ENCODE results near the gene PRRG2. TPM values are rescaled to one million over a fixed set of nuclear protein-coding genes. Genes with fewer than 3 reads are reported as not detected.

Gene PRRG2
- total and polyA plus RNA-seq, 7 experiments from 2014 or later, result 0.30 to 2.9 (median 0.54) TPM; not detected in 1

DNA sequence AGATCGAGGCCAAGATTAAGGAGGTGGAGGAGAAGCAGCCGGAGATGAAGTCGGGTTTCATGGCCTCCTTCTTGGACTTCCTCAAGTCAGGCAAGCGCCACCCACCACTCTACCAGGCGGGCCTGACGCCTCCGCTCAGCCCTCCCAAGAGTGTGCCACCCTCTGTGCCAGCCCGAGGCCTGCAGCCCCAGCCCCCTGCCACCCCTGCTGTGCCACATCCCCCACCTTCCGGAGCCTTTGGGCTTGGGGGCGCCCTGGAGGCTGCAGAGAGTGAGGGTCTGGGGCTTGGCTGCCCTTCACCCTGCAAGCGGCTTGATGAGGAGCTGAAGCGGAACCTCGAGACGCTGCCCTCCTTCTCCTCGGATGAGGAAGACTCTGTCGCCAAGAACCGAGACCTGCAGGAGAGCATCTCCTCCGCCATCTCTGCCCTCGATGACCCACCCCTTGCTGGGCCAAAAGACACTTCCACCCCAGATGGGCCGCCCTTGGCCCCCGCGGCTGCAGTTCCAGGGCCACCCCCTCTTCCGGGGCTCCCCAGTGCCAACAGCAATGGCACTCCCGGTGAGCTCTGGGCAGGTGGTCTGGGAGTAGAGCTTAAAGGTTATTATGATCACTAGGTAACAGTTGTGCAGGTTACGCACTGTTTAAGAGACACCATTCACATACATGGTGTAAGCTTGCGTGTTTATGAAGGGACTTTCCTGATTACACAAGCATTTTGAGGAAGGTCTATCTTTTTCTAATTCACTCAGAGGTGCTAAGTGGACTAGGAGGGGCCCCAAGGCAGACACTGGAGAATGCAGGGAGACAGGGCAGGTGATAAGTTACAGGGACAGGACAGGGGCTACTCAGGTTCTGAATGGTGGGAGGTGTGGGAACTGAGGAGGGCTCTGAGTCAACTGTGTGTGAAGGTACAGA is 18.5 kb downstream of the PRRG2 start:
- H3K9me3 Mint-ChIP-seq, result no peaks in the 10 kb centered on the region
- intact Hi-C loops (cut with micrococcal nuclease), result no loop called here
- peaks cover 0 to 20% (median 14%) of the 10 kb centered on the region in 5 donors for H3K36me3 Mint-ChIP-seq
- CTCF ChIA-PET, result interaction anchor here (0.6 kb wide), 1 partner anchor 41 kb away, joined by 3 read pairs; no protein-coding TSS in a partner anchor
- Histone ChIP-seq H3K4me3 (ENCODE audit: low read length) (no peak overlapping the region), H3K27me3 (ENCODE audit: control insufficient read depth in 2 of 2, insufficient read depth in 2 of 2, low read length in 2 of 2) (no peaks in the 10 kb centered on the region), H3K36me3 (ENCODE audit: control insufficient read depth in 2 of 3, insufficient read depth in 3 of 3, low read length in 3 of 3) (peaks cover 0 to 90% (median 8%) of the 10 kb centered on the region in 3 experiments), H3K27ac (ENCODE audit: low read depth, low read length) (no peak overlapping the region), H3K4me1 (ENCODE audit: control insufficient read depth in 2 of 2, insufficient read depth in 2 of 2, low read length in 2 of 2) (no peaks in the 10 kb centered on the region), H3K9me3 (ENCODE audit: control insufficient read depth in 2 of 3, low read length in 3 of 3) (no peaks in the 10 kb centered on the region)
- POLR2A ChIA-PET, result no interaction called here
- no peak for ATAC-seq
- H3K4me3 Mint-ChIP-seq, result no peak overlapping the region
- peak overlapping the region in 4 of 9 donors; percentile 43 to 83 (median 64) for H3K27ac Mint-ChIP-seq
- H3K4me1 Mint-ChIP-seq, result peaks cover 7 to 28% (median 20%) of the 10 kb centered on the region in 7 donors
- no peaks in the 10 kb centered on the region for H3K27me3 Mint-ChIP-seq
- DNase-seq, result no peak

DNA sequence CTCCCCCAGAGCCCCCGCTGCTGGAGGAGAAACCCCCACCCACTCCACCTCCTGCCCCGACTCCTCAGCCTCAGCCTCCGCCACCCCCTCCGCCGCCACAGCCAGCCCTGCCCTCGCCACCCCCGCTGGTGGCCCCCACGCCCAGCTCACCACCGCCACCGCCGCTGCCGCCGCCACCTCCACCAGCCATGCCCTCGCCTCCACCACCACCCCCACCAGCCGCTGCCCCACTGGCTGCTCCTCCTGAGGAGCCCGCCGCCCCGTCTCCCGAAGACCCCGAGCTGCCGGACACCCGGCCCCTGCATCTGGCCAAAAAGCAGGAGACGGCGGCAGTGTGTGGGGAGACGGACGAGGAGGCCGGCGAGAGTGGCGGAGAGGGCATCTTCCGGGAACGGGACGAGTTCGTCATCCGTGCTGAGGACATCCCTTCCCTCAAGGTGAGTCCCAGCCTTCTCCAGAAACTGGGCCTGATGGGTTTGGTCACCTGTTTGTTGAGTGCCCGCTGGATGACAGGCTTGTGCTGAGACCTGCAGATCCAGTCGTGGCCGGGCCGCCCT is 20.4 kb downstream of the PRRG2 start:
- no peak for DNase-seq
- no peaks in the 10 kb centered on the region for H3K9me3 Mint-ChIP-seq
- Histone ChIP-seq H3K4me3 (ENCODE audit: low read length) (no peak overlapping the region), H3K4me1 (ENCODE audit: control insufficient read depth in 2 of 2, insufficient read depth in 2 of 2, low read length in 2 of 2) (no peaks in the 10 kb centered on the region), H3K27ac (ENCODE audit: low read depth, low read length) (no peak overlapping the region), H3K27me3 (ENCODE audit: control insufficient read depth in 2 of 2, insufficient read depth in 2 of 2, low read length in 2 of 2) (no peaks in the 10 kb centered on the region), H3K36me3 (ENCODE audit: control insufficient read depth in 2 of 3, insufficient read depth in 3 of 3, low read length in 3 of 3) (peaks cover 0 to 89% (median 8%) of the 10 kb centered on the region in 3 experiments), H3K9me3 (ENCODE audit: control insufficient read depth in 2 of 3, low read length in 3 of 3) (no peaks in the 10 kb centered on the region)
- no peak overlapping the region for H3K27ac Mint-ChIP-seq
- ATAC-seq, result no peak
- CTCF ChIA-PET, result no interaction called here
- POLR2A ChIA-PET, result no interaction called here
- peaks cover 0 to 20% (median 14%) of the 10 kb centered on the region in 5 donors for H3K36me3 Mint-ChIP-seq
- intact Hi-C loops (cut with micrococcal nuclease), result no loop called here
- H3K4me3 Mint-ChIP-seq, result no peak overlapping the region
- peaks cover 5 to 33% (median 22%) of the 10 kb centered on the region in 7 donors for H3K4me1 Mint-ChIP-seq
- H3K27me3 Mint-ChIP-seq, result no peaks in the 10 kb centered on the region

DNA sequence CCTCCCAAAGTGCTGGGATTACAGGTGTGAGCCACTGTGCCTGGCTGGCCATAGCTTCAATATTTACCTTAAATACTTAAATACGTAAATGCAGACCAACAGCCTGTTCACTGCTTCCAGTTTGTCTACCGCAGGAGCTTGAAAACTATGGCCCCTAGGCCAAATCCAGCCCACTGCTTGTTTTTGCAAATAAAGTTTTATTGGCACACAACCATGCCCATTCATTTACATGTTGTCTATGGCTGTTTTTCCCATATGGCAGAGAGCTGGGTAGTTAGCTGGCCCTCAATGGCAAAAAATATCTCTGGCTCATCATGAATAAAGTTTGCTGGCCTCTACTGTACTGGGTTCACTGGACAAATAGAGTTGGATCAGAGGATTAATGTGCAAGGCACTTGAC is 21.7 kb downstream of the PRRG2 start:
- H3K36me3 Mint-ChIP-seq, result peaks cover 0 to 20% (median 14%) of the 10 kb centered on the region in 5 donors

DNA sequence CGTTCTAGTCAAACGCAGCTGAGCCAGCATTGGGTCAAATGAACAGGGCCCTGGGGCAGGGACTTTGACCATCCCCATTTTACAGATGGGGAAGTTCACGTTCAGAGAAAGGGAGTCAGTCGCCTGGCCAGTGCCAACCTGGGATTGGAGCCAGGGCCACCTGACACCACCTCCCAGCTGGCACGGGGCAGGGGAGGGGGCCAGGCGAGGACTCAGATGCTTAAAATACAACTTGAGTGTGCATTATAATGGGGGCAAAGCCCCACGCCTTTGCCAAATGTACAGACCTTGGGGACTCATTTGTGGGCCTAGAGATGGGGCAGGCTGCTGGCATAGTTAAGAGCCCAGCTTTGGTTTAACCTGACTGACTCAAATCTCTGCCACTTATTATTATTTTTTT is 24.5 kb downstream of the PRRG2 start:
- H3K9me3 Mint-ChIP-seq, result no peaks in the 10 kb centered on the region
- Histone ChIP-seq H3K27ac (ENCODE audit: low read depth, low read length) (no peak overlapping the region), H3K9me3 (ENCODE audit: control insufficient read depth in 2 of 3, low read length in 3 of 3) (no peaks in the 10 kb centered on the region), H3K36me3 (ENCODE audit: control insufficient read depth in 2 of 3, insufficient read depth in 3 of 3, low read length in 3 of 3) (peaks cover 0 to 91% (median 16%) of the 10 kb centered on the region in 3 experiments), H3K4me1 (ENCODE audit: control insufficient read depth in 2 of 2, insufficient read depth in 2 of 2, low read length in 2 of 2) (no peaks in the 10 kb centered on the region), H3K27me3 (ENCODE audit: control insufficient read depth in 2 of 2, insufficient read depth in 2 of 2, low read length in 2 of 2) (no peaks in the 10 kb centered on the region), H3K4me3 (ENCODE audit: low read length) (no peak overlapping the region)
- no peak overlapping the region for H3K4me3 Mint-ChIP-seq
- DNase-seq, result no peak
- intact Hi-C loops (cut with micrococcal nuclease), result no loop called here
- H3K4me1 Mint-ChIP-seq, result peaks cover 2 to 28% (median 18%) of the 10 kb centered on the region in 7 donors
- no peaks in the 10 kb centered on the region for H3K27me3 Mint-ChIP-seq
- POLR2A ChIA-PET, result no interaction called here
- no peak for ATAC-seq
- CTCF ChIA-PET, result no interaction called here
- peak overlapping the region in 1 of 9 donors; percentile 38 for H3K27ac Mint-ChIP-seq
- H3K36me3 Mint-ChIP-seq, result peaks cover 0 to 13% (median 11%) of the 10 kb centered on the region in 5 donors

More for the DNA sequence above, 21.7 kb downstream of the PRRG2 start:
- Mint-ChIP-seq H3K27me3 (no peaks in the 10 kb centered on the region), H3K9me3 (no peaks in the 10 kb centered on the region), H3K27ac (peak overlapping the region in 3 of 9 donors; percentile 9 to 49 (median 14)), H3K4me3 (no peak overlapping the region), H3K4me1 (peaks cover 5 to 36% (median 22%) of the 10 kb centered on the region in 7 donors)
- peaks cover 0 to 91% (median 8%) of the 10 kb centered on the region in 3 experiments for H3K36me3 ChIP-seq (ENCODE audit: control insufficient read depth in 2 of 3, insufficient read depth in 3 of 3, low read length in 3 of 3)
- ChIA-PET POLR2A (interaction anchor here (0.6 to 1.3 kb wide), 3 partner anchors 19 to 29 kb away, joined by 3 to 5 read pairs (median 3); partner anchors contain the start of gene NOSIP), CTCF (interaction anchor here (0.6 kb wide), 1 partner anchor 76 kb away, joined by 5 read pairs; no protein-coding TSS in a partner anchor)
- no peaks in the 10 kb centered on the region for H3K27me3 ChIP-seq (ENCODE audit: control insufficient read depth in 2 of 2, insufficient read depth in 2 of 2, low read length in 2 of 2)
- no peaks in the 10 kb centered on the region for H3K4me1 ChIP-seq (ENCODE audit: control insufficient read depth in 2 of 2, insufficient read depth in 2 of 2, low read length in 2 of 2)
- H3K27ac ChIP-seq (ENCODE audit: low read depth, low read length), result no peak overlapping the region
- ATAC-seq, result no peak
- H3K9me3 ChIP-seq (ENCODE audit: control insufficient read depth in 2 of 3, low read length in 3 of 3), result no peaks in the 10 kb centered on the region
- H3K4me3 ChIP-seq (ENCODE audit: low read length), result no peak overlapping the region
- intact Hi-C loops (cut with micrococcal nuclease), result no loop called here
- no peak for DNase-seq

DNA sequence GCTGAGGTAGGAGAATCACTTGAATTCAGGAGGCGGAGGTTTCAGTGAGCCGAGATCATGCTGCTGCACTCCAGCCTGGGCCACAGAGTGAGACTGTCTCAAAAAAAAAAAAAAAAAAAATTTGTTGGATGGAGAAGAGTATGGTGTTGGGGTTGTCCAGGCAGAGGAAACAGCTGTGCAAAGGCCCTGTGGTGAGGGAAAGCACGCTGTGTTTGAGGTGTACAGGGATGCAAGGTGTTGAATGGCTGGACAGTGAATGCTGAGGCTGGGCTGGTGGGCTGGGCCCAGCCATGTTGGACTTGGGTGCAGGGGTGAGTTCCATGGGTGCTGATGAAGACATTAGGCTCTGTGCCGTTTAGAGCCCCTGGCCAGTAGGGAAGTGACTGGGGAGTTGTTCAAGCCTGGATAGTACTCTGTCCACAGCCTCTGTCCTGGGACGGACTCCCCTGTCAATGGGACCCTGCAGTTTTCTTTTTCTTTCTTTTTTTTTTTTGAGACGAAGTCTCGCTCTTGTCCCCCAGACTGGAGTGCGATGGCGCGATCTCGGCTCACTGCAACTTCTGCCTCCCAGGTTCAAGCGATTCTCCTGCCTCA is 28.5 kb downstream of the PRRG2 start:
- H3K27me3 ChIP-seq (ENCODE audit: control insufficient read depth in 2 of 2, insufficient read depth in 2 of 2, low read length in 2 of 2), result no peaks in the 10 kb centered on the region
- H3K4me1 ChIP-seq (ENCODE audit: control insufficient read depth in 2 of 2, insufficient read depth in 2 of 2, low read length in 2 of 2), result no peaks in the 10 kb centered on the region
- Mint-ChIP-seq H3K36me3 (peaks cover 0 to 10% (median 0%) of the 10 kb centered on the region in 5 donors), H3K4me1 (peaks cover 3 to 27% (median 12%) of the 10 kb centered on the region in 7 donors), H3K27me3 (no peaks in the 10 kb centered on the region), H3K9me3 (no peaks in the 10 kb centered on the region), H3K27ac (no peak overlapping the region), H3K4me3 (no peak overlapping the region)
- H3K36me3 ChIP-seq (ENCODE audit: control insufficient read depth in 2 of 3, insufficient read depth in 3 of 3, low read length in 3 of 3), result peaks cover 5 to 81% (median 8%) of the 10 kb centered on the region in 3 experiments
- H3K4me3 ChIP-seq (ENCODE audit: low read length), result no peak overlapping the region
- ChIA-PET POLR2A (interaction anchor here (0.6 kb wide), 2 partner anchors 58 to 654 kb away, joined by 3 to 4 read pairs; no protein-coding TSS in a partner anchor), CTCF (interaction anchor here (0.7 kb wide), 1 partner anchor 12 kb away, joined by 4 read pairs; no protein-coding TSS in a partner anchor)
- no peaks in the 10 kb centered on the region for H3K9me3 ChIP-seq (ENCODE audit: control insufficient read depth in 2 of 3, low read length in 3 of 3)
- no peak overlapping the region for H3K27ac ChIP-seq (ENCODE audit: low read depth, low read length)
- intact Hi-C loops (cut with micrococcal nuclease), result no loop called here
- no peak for DNase-seq
- no peak for ATAC-seq

DNA sequence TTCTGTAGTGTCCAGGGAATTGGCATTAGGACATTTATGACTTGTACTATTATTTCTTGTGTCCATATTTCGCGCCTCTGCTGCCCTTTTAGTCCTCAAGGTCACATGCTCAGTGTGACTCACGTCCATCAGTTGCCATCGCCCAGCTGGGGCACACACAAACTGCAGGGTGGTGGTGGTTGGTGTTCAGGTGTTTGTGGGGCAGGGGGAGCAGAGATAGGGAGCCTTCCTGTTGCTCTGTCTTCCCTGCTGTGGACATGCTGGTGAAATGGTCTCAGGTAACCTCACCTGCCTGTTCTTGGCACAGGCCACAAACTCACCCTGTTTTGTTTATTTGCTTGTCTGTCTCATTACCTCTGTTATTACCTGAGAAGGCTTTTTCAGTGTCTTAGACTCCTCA is 32.3 kb downstream of the PRRG2 start:
- no peaks in the 10 kb centered on the region for H3K27me3 ChIP-seq (ENCODE audit: control insufficient read depth in 2 of 2, insufficient read depth in 2 of 2, low read length in 2 of 2)
- ChIA-PET CTCF (no interaction called here), POLR2A (no interaction called here)
- intact Hi-C loops (cut with micrococcal nuclease), result no loop called here
- no peaks in the 10 kb centered on the region for H3K27me3 Mint-ChIP-seq
- no peak overlapping the region for H3K4me3 ChIP-seq (ENCODE audit: low read length)
- peak overlapping the region in 4 of 9 donors; percentile 3 to 74 (median 61) for H3K27ac Mint-ChIP-seq
- ATAC-seq, result no peak
- H3K27ac ChIP-seq (ENCODE audit: low read depth, low read length), result no peak overlapping the region
- peaks cover 4 to 36% (median 27%) of the 10 kb centered on the region in 5 donors for H3K36me3 Mint-ChIP-seq
- peaks cover 0 to 11% (median 0%) of the 10 kb centered on the region in 3 experiments for H3K9me3 ChIP-seq (ENCODE audit: control insufficient read depth in 2 of 3, low read length in 3 of 3)
- H3K4me3 Mint-ChIP-seq, result no peak overlapping the region
- H3K9me3 Mint-ChIP-seq, result peaks cover 0 to 1% (median 0%) of the 10 kb centered on the region in 11 donors
- peaks cover 3 to 25% (median 12%) of the 10 kb centered on the region in 7 donors for H3K4me1 Mint-ChIP-seq
- H3K4me1 ChIP-seq (ENCODE audit: control insufficient read depth in 2 of 2, insufficient read depth in 2 of 2, low read length in 2 of 2), result no peaks in the 10 kb centered on the region
- H3K36me3 ChIP-seq (ENCODE audit: control insufficient read depth in 2 of 3, insufficient read depth in 3 of 3, low read length in 3 of 3), result peaks cover 14 to 85% (median 21%) of the 10 kb centered on the region in 3 experiments
- no peak for DNase-seq

Data from naive thymus-derived CD4-positive, alpha-beta T cell (primary cell).